Daoy (cell line): ENCODE measurements around the gene LRRTM4. TPM values are rescaled to one million over a fixed set of nuclear protein-coding genes. Genes with fewer than 3 reads are reported as not detected.
"Not testable (repeated sequence)": the region's sequence is repeated elsewhere in the genome, so short reads cannot be mapped to it uniquely, and the experiment has no call there.

Experiments used
- DNase-seq: peaks from one replicate; pipeline ENCODE4 v3.0.0-alpha.2; 2015; ENCODE audit warnings: low read depth
- total RNA-seq: library from RNA; depleted of rRNA; stranded (reverse); fragments of >200 nt; shearing (Covaris generic); gene quantifications from 2 replicates; pipeline ENCODE4 v1.2.3, GENCODE V29; 2014

LRRTM4 gene
- total RNA-seq, 1 experiment from 2014 or later, result 0.29 TPM

- DNase-seq, result no peak
Observed at GRCh38 chr2:76748581-76749296, 773.4 kb downstream of the LRRTM4 start.

- DNase-seq, result no peak
Observed at GRCh38 chr2:76745605-76746004, 776.6 kb downstream of the LRRTM4 start.

DNA sequence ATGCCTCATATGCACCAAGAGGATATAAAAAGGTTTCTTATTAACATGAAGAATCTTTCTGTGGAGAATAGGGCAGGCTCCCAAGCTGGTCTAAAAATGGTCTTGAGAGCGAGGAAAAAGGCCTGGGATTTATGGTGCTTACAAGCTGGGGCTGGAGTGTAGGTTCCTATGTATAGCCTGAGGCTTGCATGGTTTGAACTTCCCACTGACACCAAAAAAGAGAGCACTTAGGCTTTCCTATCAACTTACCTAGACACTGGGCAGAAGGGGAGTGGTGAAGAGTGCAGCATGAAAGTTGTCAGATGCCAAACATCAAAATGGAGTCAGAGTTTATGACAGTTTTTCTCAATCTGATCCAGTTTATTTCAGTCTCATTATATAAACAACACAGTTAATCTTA is 784.6 kb downstream of the LRRTM4 start:
- no peak for DNase-seq

DNA sequence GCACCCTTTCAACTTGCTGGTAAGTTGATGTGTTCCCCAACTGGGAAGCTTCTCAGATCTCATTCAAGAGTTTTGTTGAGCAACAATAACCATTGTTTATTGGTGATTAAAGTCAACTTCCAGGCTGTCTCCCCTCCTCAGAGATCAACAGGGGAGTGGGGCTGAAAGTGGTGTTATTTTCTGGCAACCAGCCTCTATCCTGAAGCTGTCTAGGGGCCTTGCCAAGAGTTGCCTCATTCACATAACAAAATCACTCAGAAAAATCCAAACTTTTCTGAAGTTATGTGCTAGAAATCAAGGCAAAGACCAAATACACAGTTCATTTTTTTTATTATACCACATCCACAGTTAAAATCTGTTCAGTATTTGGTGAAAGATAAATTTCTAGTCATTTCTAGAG is 788.4 kb downstream of the LRRTM4 start:
- no peak for DNase-seq

DNA sequence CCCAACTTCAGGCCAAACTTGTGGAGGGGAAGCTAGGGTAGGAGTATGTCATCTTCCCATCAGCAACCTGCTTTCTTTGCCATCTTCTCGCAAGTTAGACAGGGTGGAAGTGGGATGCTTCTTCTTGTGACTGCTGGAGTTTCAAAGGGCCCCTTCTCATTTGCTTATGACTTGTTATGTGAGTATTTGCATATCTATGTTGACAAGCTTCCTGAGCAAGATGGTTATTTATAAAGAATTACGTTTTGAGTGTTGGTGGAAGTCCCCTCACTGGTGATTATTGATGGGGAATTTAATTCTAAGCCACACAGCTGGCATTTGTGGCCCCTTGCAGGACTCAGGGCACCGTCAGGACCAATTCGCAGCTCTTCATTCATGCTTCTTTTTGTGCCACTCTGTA is 791.0 kb downstream of the LRRTM4 start:
- DNase-seq, result no peak

DNA sequence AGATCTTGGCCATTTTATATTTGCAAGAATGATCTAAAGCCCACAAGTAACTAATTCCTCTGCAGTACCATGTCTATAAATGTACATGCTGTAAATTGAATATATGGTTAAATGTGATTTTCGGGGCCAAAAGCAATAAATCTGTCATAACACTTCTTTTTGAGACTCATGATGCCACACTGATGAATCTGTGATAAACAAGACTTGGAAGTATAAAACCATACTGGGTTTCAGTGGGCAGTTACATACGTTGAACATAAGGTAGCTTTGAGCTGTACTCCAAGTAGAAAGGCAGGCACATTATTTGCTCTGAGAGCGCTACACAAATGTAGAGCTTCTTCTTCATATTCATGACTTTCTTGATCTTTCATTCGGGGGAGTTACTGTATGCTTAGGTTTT is 792.2 kb downstream of the LRRTM4 start:
- DNase-seq, result no peak

GRCh38 chr2:76721226-76721625 is 801.0 kb downstream of the LRRTM4 start:
- DNase-seq, result no peak

- no peak for DNase-seq
Observed at GRCh38 chr2:76713312-76713711, 808.9 kb downstream of the LRRTM4 start.

DNA sequence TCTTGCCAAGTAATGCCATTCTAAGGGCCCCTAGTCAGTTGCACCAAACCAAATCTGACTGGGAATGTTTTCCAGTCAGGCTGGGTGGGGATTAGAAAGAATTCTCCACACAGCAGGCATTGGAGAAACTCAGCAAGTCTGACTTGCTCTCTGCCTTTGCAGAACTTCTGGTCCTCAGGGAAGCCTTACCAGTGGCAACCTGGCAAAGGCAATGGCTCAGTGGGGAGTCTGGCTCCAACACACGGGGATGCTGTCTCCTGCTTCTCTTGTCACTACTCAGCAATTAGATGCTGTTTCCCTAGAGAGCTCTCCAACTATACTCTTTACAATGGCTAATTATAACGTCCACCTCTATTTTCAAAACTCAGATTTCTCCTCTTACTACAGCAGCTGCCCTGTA is 810.7 kb downstream of the LRRTM4 start:
- no peak for DNase-seq

GRCh38 chr2:76700894-76701293 is 821.3 kb downstream of the LRRTM4 start:
- no peak for DNase-seq

GRCh38 chr2:76697998-76698713 is 824.0 kb downstream of the LRRTM4 start:
- DNase-seq, result not testable (repeated sequence)
